Activated CD4-positive, alpha-beta T cell treated with anti-CD3 and anti-CD28 coated beads, Interleukin-2, amount 10 ng/mL, durations not matched to agents 24 days and 14 days (primary cell): ENCODE results near the gene MDFI. TPM values are rescaled to one million over a fixed set of nuclear protein-coding genes. Genes with fewer than 3 reads are reported as not detected.

Experiments
- DNase-seq: peaks from one replicate; pipeline ENCODE4 v3.0.0; 2022
- H3K27ac Mint-ChIP-seq: one replicate; pipeline ENCODE4 v1.8.0; 2022; ENCODE audit warnings: mild to moderate bottlenecking, mixed read lengths
- H3K27me3 Mint-ChIP-seq: one replicate; pipeline ENCODE4 v1.8.0; 2022; ENCODE audit warnings: mixed read lengths
- H3K36me3 Mint-ChIP-seq: one replicate; pipeline ENCODE4 v1.8.0; 2022; ENCODE audit warnings: low read depth, mild to moderate bottlenecking, mixed read lengths
- H3K4me1 Mint-ChIP-seq: one replicate; pipeline ENCODE4 v1.8.0; 2021; ENCODE audit warnings: mixed read lengths
- H3K4me3 Mint-ChIP-seq: one replicate; pipeline ENCODE4 v1.8.0; 2022; ENCODE audit warnings: mild to moderate bottlenecking, moderate library complexity, mixed read lengths
- H3K9me3 Mint-ChIP-seq: one replicate; pipeline ENCODE4 v1.8.0; 2021; ENCODE audit warnings: mixed read lengths
- intact Hi-C: fragments of 100-400 bp; cut with micrococcal nuclease; formaldehyde crosslinking; loops from one replicate; pipeline ENCODE4 v1.15.1; 2023
- total RNA-seq: library from RNA; stranded (reverse); gene quantifications from 2 replicates; pipeline ENCODE4 v1.2.3, GENCODE V29; 2022

Gene MDFI
- total RNA-seq, 1 donor from 2014 or later: not detected

DNA sequence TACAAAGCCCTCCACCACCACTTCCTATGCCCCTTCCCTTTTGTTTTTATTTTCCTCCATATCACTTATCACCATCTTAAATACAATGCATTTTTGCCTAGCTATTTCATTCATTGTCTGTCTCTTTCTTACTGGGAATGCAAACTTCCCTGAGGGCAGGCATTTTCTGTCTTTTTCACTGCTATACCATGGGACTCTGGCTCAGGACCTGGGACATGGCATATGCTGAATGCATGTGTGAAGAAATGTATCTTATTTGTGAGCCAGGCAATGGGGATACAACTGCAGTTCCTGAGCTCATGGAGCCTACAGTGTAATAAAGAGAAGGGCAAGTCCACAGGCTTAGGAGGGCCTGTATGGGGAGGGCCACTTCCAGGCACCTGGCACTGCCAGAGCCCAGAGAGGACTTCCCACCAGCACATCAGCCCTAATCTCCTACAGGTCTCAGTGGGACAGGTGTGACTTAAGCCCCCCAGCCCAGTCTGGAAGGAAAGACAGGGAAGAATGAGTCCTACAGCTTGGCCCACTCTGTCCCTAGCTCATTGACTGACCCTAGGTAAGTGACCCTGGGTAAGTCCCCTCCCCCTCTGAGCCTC, 53.9 kb downstream of the MDFI start:
- no peak overlapping the region for H3K27ac Mint-ChIP-seq
- peaks cover 5% of the 10 kb centered on the region for H3K36me3 Mint-ChIP-seq
- DNase-seq: no peak
- no peaks in the 10 kb centered on the region for H3K9me3 Mint-ChIP-seq
- H3K4me3 Mint-ChIP-seq: no peak overlapping the region
- no peaks in the 10 kb centered on the region for H3K27me3 Mint-ChIP-seq
- H3K4me1 Mint-ChIP-seq: no peaks in the 10 kb centered on the region
- intact Hi-C loops: no loop called here

DNA sequence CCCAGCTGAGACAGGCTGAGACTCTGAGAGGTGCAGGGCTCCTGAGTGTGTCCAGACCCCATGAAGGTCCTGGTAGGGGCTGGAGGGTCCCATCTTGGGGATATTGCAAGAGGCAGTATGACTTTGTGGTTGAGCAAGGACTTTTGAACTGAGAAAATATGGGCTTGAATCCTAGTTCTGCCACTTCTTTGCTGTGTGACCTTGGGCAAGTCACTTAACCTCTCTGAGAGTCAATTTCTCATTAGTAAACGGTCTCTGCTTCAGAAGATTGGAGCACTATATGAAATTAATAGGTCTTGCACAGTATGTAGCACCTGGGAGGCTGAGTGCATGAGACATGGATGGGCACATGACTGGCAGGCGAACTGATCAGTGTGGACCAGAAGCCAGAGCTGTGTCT, 54.5 kb downstream of the MDFI start:
- H3K4me3 Mint-ChIP-seq: no peak overlapping the region
- intact Hi-C loops: no loop called here
- H3K27ac Mint-ChIP-seq: no peak overlapping the region
- no peaks in the 10 kb centered on the region for H3K4me1 Mint-ChIP-seq
- H3K36me3 Mint-ChIP-seq: peaks cover 3% of the 10 kb centered on the region
- H3K27me3 Mint-ChIP-seq: no peaks in the 10 kb centered on the region
- H3K9me3 Mint-ChIP-seq: no peaks in the 10 kb centered on the region
- DNase-seq: no peak

DNA sequence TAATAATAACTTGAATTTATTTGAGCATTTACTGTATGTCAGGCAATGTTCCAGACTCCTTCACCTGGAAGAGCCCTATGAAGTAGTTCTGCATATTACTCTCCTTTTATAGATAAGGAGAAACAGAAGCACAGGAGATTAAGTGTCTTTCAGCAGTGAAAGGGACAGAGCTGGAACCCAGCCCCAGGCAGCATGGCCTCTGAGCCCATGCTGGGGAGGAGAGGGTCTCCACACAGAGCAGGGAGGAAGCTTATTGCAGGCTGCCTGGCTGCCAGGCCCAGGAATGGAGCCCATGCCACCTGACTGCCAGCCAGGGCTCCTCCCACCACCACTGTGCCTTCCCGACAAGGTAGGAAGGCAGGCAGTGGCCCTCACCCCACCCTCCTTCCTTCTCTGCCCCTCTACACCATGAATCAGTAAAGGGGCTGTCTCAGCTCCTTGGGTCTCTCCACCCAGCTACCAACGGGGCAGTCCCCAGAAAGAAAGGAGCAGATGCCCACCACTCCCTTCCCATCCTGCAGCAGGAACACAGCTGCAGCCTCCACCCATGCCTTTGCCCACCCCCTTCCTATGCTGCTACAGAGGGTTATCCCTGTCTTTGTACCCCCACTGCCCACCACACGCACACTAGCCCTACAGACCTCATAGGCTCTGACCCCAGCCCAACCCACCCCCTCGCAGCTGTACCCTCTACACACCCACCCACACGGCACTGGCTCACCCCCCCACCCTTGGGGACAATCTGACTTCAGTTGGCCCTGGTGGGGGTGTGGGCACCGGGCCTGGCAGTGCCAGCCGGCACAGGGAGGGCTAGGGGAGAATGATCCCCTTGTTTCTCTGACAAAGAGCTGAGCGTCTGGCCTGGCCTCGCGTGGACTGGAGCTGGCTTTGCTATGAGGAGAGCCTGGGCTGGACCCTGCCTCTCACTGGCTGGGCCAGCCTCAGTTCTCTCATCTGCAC, 55.3 kb downstream of the MDFI start:
- intact Hi-C loops: no loop called here
- H3K27me3 Mint-ChIP-seq: no peaks in the 10 kb centered on the region

DNA sequence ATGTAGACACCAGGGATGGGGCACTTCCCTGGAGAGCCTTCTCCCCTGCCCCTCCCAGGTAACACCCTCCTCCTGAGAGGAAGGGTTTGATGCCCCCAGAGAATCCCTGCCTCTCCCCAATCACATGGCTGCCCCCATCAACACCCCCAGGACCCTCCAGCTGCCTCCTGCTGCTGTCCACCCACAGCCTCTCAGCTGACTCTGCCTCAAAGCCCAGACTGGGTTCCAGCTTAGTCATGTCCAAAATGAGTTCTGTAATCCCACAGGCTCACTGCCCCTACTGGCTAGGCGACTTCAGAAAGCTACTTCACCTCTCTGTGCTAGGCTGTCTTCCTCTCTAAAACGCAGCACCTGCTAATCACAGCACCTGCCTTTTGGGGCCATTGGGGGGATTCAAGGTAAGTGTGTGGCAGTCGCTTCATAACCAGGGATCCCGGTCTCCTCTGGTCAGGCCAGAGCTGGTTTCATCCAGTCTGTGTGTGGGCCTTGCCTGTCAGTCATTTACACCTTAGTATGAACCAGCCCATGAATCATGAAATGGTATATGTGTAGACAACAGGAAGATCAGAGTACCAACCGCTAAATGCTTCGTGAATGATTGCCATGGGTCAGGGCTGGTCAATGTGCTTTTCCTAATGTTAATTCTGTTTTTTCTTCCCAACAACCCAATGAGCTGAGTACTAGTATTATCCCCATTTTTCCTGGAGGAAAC, 56.7 kb downstream of the MDFI start:
- no peaks in the 10 kb centered on the region for H3K4me1 Mint-ChIP-seq

More for the DNA sequence above, 55.3 kb downstream of the MDFI start:
- no peaks in the 10 kb centered on the region for H3K9me3 Mint-ChIP-seq
- no peak overlapping the region for H3K27ac Mint-ChIP-seq
- no peak for DNase-seq
- no peaks in the 10 kb centered on the region for H3K4me1 Mint-ChIP-seq
- H3K4me3 Mint-ChIP-seq: no peak overlapping the region
- H3K36me3 Mint-ChIP-seq: peaks cover 3% of the 10 kb centered on the region

DNA sequence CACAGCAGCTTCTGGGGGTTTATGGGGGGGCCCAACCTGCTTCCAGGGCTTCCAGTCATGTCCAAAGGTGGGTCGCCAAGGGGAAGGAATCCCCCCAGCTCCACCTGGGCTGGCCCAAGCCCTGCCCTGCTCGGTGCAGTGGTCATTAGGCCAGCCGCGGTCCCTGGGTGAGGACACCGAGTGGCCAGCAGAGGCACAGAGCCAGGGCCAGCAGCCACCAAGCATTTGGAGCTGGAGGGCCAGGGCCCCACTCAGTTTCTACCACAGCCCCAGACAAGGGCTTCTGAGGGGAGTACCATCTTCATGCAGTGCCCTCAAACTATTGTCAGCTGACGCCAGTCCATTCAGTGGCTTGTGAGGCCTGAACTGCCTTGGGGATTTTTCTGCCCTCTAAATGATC, 57.6 kb downstream of the MDFI start:
- Mint-ChIP-seq H3K27me3 (no peaks in the 10 kb centered on the region), H3K4me3 (no peak overlapping the region), H3K27ac (no peak overlapping the region), H3K36me3 (no peaks in the 10 kb centered on the region), H3K4me1 (no peaks in the 10 kb centered on the region), H3K9me3 (no peaks in the 10 kb centered on the region)
- DNase-seq: no peak
- intact Hi-C loops: no loop called here

More for the DNA sequence above, 56.7 kb downstream of the MDFI start:
- H3K27me3 Mint-ChIP-seq: no peaks in the 10 kb centered on the region
- no peaks in the 10 kb centered on the region for H3K9me3 Mint-ChIP-seq
- intact Hi-C loops: no loop called here
- no peak overlapping the region for H3K27ac Mint-ChIP-seq
- H3K4me3 Mint-ChIP-seq: no peak overlapping the region
- peaks cover 3% of the 10 kb centered on the region for H3K36me3 Mint-ChIP-seq
- no peak for DNase-seq

DNA sequence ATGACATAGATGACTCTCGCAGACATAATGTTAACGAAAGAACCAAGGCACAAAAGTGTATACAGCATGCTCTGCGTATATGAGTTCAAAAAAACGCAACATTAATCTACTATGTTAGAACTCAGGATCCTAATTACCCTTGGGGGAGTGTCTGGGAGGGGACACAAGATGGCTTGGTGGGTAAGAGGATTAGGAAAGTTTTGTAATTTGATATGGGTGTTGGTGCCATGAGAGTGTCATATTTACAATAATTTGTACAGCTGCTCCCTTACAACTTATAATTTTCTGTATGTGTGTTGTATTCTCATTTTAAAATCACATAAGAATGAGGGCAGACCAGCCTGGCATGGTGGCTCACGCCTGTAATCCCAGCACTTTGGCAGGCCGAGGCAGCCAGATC, 58.5 kb downstream of the MDFI start:
- H3K27me3 Mint-ChIP-seq: no peaks in the 10 kb centered on the region
- H3K4me3 Mint-ChIP-seq: no peak overlapping the region
- no peaks in the 10 kb centered on the region for H3K9me3 Mint-ChIP-seq

DNA sequence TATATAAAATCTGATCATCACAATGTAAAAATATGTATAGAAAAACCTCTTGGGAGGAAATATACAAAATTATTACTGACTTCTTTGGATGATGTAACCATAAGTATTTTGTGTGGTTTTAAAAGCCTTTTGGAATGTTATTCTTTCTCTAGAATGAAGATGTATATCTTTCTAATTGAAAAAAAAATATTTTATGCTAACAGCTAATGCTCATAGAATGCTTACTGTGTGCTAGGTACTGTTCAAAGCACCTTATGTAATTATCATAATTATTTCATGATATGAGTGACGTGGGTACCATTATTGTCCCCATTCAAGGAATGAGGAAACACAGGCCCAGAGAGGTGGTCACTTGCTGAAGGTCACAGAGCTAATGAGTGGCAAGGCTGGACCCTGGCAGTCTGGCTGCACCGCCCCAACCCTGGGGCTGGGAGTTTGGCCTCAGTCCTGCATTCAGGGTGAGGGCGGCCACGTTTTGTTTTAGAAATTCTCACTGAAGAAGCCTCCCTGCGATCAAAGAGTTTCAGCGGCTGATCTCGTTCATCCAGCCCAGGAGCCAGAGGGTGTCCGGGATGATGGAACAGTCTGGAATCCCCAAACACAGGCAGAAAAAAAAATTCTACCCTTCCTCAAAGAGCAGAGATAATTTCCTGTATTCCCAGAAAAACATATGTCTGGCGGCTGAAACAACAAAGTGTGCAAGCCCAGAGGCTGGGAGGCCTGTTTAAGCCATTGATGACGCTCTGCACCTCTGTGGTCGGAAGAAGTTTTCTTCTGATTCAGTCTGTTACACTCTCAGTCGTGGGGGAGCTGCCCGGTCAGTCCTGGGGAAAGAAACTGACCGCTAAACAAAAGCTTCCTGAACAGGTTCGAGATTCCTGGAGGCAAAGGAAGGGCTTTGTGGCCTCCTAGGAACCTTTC, 59.9 kb downstream of the MDFI start:
- H3K4me1 Mint-ChIP-seq: no peaks in the 10 kb centered on the region
- H3K4me3 Mint-ChIP-seq: no peak overlapping the region
- no peaks in the 10 kb centered on the region for H3K9me3 Mint-ChIP-seq
- intact Hi-C loops: no loop called here
- no peaks in the 10 kb centered on the region for H3K36me3 Mint-ChIP-seq
- DNase-seq: no peak
- no peak overlapping the region for H3K27ac Mint-ChIP-seq
- H3K27me3 Mint-ChIP-seq: no peaks in the 10 kb centered on the region

More for the DNA sequence above, 58.5 kb downstream of the MDFI start:
- no peaks in the 10 kb centered on the region for H3K4me1 Mint-ChIP-seq
- H3K27ac Mint-ChIP-seq: no peak overlapping the region
- no peak for DNase-seq
- H3K36me3 Mint-ChIP-seq: no peaks in the 10 kb centered on the region
- intact Hi-C loops: no loop called here

DNA sequence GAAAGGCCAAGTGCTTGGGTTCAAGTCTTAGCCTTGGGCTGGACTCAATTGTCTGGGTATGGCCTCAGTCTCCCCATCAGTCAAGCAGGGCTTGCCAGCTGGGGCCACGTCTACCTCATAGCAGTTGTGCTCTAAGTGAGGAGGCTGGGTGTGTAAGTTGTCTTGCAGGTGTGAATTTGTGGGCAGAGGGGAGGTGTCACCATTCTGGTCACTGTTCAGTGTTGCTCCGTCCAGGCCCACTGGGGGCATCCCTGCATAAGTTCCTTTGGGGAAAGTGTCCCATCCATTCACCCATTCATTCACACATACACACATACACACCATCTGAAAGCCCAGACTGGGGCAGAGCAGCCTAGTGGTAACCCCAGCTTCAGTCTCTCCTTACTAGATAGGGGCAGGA, 60.8 kb downstream of the MDFI start:
- intact Hi-C loops: no loop called here
- no peaks in the 10 kb centered on the region for H3K9me3 Mint-ChIP-seq
- no peaks in the 10 kb centered on the region for H3K36me3 Mint-ChIP-seq

DNA sequence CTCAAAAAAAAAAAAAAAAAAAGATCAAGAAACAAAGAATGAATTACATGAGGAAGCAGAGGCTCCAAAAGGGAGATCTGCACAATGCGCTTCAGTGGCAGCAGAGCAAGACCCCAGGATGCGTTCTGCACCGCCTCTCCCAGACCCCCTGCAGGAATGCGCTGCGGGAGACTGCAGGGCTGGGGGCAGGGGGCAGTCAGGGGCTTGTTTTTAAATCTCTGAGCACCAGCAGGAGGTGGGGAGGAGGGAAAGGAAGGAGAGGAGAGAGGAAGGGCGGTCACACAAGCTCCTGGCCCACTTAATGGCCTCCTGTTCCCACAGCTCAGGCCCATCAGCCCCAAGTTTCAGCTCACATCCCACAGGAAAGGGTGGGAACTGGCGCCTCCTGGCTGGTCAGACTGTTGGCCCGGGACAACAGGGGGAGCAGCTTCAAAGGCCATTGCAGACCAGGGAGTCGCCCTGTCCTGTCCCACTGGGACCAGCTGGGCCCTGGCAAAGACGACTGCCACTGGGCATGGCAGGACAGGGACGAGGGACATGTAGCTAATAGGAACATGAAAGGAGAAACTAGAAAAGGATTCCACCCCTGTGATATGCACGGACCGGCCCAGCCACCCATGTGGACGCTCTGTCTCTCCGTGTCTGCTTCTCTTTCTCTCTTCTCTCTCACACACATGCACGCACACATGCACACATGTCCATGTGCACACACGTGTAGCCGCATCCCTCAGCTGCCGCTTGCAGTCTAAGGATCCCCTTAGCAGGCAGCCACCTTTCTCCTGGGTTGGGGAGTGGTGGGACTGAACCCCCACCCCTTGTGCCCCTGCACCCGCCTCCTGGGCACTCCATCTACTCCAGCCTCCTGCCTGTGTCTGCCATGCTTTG, 62.4 kb downstream of the MDFI start:
- intact Hi-C loops: no loop called here
- DNase-seq: no peak
- H3K36me3 Mint-ChIP-seq: no peaks in the 10 kb centered on the region
- no peaks in the 10 kb centered on the region for H3K9me3 Mint-ChIP-seq
- H3K4me3 Mint-ChIP-seq: no peak overlapping the region
- H3K27me3 Mint-ChIP-seq: no peaks in the 10 kb centered on the region
- no peak overlapping the region for H3K27ac Mint-ChIP-seq
- no peaks in the 10 kb centered on the region for H3K4me1 Mint-ChIP-seq

More for the DNA sequence above, 60.8 kb downstream of the MDFI start:
- H3K27me3 Mint-ChIP-seq: no peaks in the 10 kb centered on the region
- H3K4me1 Mint-ChIP-seq: no peaks in the 10 kb centered on the region
- no peak overlapping the region for H3K4me3 Mint-ChIP-seq
- no peak for DNase-seq
- no peak overlapping the region for H3K27ac Mint-ChIP-seq

DNA sequence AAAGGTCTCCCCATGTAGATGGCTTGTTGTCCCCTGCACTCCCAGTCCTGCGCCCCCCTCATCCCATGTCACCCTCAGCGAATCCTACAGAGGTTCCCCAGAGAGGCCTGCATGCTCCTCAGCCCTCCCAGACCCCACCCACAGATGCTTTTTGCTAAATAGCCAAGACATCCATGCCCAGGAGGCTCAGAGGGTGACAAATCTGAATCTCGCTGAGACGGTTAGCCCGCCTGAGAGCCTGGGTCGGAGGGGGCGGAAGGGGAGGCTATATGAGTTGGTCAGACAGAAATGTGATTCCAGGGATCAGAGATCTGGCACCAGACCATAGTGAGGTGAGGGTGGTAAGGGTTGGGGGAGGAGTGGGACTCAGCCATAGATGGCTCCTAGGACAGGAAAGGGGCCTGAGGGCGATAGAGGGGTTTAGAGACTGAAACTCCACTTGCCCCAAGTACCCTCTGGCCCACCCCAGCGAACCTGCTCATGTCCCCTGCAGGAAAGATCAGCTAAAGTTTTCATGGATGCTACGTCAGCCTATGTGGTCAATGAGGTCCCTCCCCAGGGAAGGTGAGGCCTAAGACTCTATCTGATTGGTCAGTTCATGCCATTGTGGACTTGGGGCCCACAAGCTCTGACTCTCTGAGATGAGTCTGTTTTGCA, 63.9 kb downstream of the MDFI start:
- Mint-ChIP-seq H3K9me3 (no peaks in the 10 kb centered on the region), H3K27me3 (no peaks in the 10 kb centered on the region), H3K27ac (no peak overlapping the region), H3K4me3 (no peak overlapping the region), H3K4me1 (peaks cover 14% of the 10 kb centered on the region), H3K36me3 (no peaks in the 10 kb centered on the region)
- intact Hi-C loops: no loop called here
- DNase-seq: no peak

DNA sequence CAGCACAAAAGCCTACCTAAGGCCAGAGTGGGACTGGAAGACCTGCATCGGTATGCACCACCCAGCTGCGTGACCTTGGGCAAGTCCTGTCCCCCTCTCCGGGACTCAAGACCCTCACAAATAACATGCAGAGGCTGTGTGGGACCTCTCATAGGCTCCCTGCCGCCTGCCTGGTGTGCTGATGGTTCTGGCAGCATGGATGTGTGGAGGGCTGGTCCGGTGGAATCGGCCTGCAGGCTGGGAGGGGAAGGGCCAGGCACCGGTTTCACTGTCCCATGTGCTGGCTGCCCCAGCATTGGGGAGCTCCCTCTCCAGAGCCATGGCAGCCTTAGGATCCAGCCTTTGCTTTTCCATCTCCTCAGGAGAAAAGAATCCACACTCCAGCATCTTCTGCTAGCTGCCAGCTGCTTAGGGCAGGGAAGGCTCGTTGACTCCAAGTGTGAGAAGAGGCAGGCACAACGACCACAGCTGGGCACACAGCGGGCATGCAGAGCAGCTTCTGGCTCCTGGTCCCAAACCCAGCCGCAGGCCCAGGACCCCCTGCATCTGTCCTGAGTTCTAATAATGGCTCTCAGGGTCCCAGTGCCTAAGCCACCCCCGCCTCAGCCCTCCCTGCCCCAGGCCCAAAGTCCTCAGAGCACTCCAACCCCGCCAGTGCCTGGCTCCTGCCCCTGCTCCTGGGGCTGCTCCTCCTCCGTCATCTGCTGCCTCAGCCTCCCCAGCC, 64.7 kb downstream of the MDFI start:
- peaks cover 3% of the 10 kb centered on the region for H3K36me3 Mint-ChIP-seq
- H3K4me1 Mint-ChIP-seq: peaks cover 20% of the 10 kb centered on the region
- intact Hi-C loops: no loop called here
- H3K27ac Mint-ChIP-seq: no peak overlapping the region
- no peak for DNase-seq
- no peak overlapping the region for H3K4me3 Mint-ChIP-seq
- no peaks in the 10 kb centered on the region for H3K9me3 Mint-ChIP-seq
- no peaks in the 10 kb centered on the region for H3K27me3 Mint-ChIP-seq
